ENCODE measurements around the gene CACNA2D1. TPM values are rescaled to one million over a fixed set of nuclear protein-coding genes. Genes with fewer than 3 reads are reported as not detected.
A peak's percentile ranks its signal among the peaks of the same experiment; 100 is the strongest.

CACNA2D1 gene
- total RNA-seq, 1 experiment from 2014 or later = 5.8 TPM

GRCh38 chr7:82268632-82269031 is 174.9 kb downstream of the CACNA2D1 start:
- in situ Hi-C loops (cut with HindIII; ENCODE audit: low pct_unique_long_range_greater_than_20kb, low sequenced_read_pairs) = no loop called here
- no peak for DNase-seq (ENCODE audit: low read depth)

GRCh38 chr7:82266081-82266480 is 177.5 kb downstream of the CACNA2D1 start:
- in situ Hi-C loops (cut with HindIII; ENCODE audit: low pct_unique_long_range_greater_than_20kb, low sequenced_read_pairs) = no loop called here
- no peak for DNase-seq (ENCODE audit: low read depth)

- in situ Hi-C loops (cut with HindIII; ENCODE audit: low pct_unique_long_range_greater_than_20kb, low sequenced_read_pairs) = no loop called here
- no peak for DNase-seq (ENCODE audit: low read depth)
These were observed 178.7 kb downstream of the CACNA2D1 start for GRCh38 chr7:82264783-82265305.

- in situ Hi-C loops (cut with HindIII; ENCODE audit: low pct_unique_long_range_greater_than_20kb, low sequenced_read_pairs) = no loop called here
- no peak for DNase-seq (ENCODE audit: low read depth)
These were observed 179.4 kb downstream of the CACNA2D1 start for GRCh38 chr7:82263920-82264782.

- no peak for DNase-seq (ENCODE audit: low read depth)
- in situ Hi-C loops (cut with HindIII; ENCODE audit: low pct_unique_long_range_greater_than_20kb, low sequenced_read_pairs) = no loop called here
These were observed 185.4 kb downstream of the CACNA2D1 start for GRCh38 chr7:82258181-82258580.

GRCh38 chr7:82257118-82257695 is 186.4 kb downstream of the CACNA2D1 start:
- in situ Hi-C loops (cut with HindIII; ENCODE audit: low pct_unique_long_range_greater_than_20kb, low sequenced_read_pairs) = no loop called here
- DNase-seq (ENCODE audit: low read depth) = no peak

- no peak for DNase-seq (ENCODE audit: low read depth)
- in situ Hi-C loops (cut with HindIII; ENCODE audit: low pct_unique_long_range_greater_than_20kb, low sequenced_read_pairs) = no loop called here
These were observed 187.9 kb downstream of the CACNA2D1 start for GRCh38 chr7:82255706-82256105.

- in situ Hi-C loops (cut with HindIII; ENCODE audit: low pct_unique_long_range_greater_than_20kb, low sequenced_read_pairs) = no loop called here
- no peak for DNase-seq (ENCODE audit: low read depth)
These were observed 193.0 kb downstream of the CACNA2D1 start for GRCh38 chr7:82250598-82250997.

- in situ Hi-C loops (cut with HindIII; ENCODE audit: low pct_unique_long_range_greater_than_20kb, low sequenced_read_pairs) = no loop called here
- DNase-seq (ENCODE audit: low read depth) = no peak
These were observed 193.6 kb downstream of the CACNA2D1 start for GRCh38 chr7:82249979-82250378.

- peak; percentile 4 for DNase-seq (ENCODE audit: low read depth)
- in situ Hi-C loops (cut with HindIII; ENCODE audit: low pct_unique_long_range_greater_than_20kb, low sequenced_read_pairs) = no loop called here
These were observed 195.7 kb downstream of the CACNA2D1 start for GRCh38 chr7:82247814-82248433.

- in situ Hi-C loops (cut with HindIII; ENCODE audit: low pct_unique_long_range_greater_than_20kb, low sequenced_read_pairs) = no loop called here
- DNase-seq (ENCODE audit: low read depth) = no peak
These were observed 198.5 kb downstream of the CACNA2D1 start for GRCh38 chr7:82244947-82245517.

- in situ Hi-C loops (cut with HindIII; ENCODE audit: low pct_unique_long_range_greater_than_20kb, low sequenced_read_pairs) = no loop called here
- DNase-seq (ENCODE audit: low read depth) = no peak
These were observed 202.2 kb downstream of the CACNA2D1 start for GRCh38 chr7:82241356-82241755.

GRCh38 chr7:82235713-82236112 is 207.9 kb downstream of the CACNA2D1 start:
- in situ Hi-C loops (cut with HindIII; ENCODE audit: low pct_unique_long_range_greater_than_20kb, low sequenced_read_pairs) = no loop called here
- DNase-seq (ENCODE audit: low read depth) = peak; percentile 29

- in situ Hi-C loops (cut with HindIII; ENCODE audit: low pct_unique_long_range_greater_than_20kb, low sequenced_read_pairs) = no loop called here
- peak; percentile 33 for DNase-seq (ENCODE audit: low read depth)
These were observed 209.0 kb downstream of the CACNA2D1 start for GRCh38 chr7:82234457-82235049.

- no peak for DNase-seq (ENCODE audit: low read depth)
- in situ Hi-C loops (cut with HindIII; ENCODE audit: low pct_unique_long_range_greater_than_20kb, low sequenced_read_pairs) = no loop called here
These were observed 212.6 kb downstream of the CACNA2D1 start for GRCh38 chr7:82230811-82231581.

- no peak for DNase-seq (ENCODE audit: low read depth)
- in situ Hi-C loops (cut with HindIII; ENCODE audit: low pct_unique_long_range_greater_than_20kb, low sequenced_read_pairs) = no loop called here
These were observed 214.4 kb downstream of the CACNA2D1 start for GRCh38 chr7:82229164-82229563.

GRCh38 chr7:82226191-82226590 is 217.4 kb downstream of the CACNA2D1 start:
- in situ Hi-C loops (cut with HindIII; ENCODE audit: low pct_unique_long_range_greater_than_20kb, low sequenced_read_pairs) = no loop called here
- no peak for DNase-seq (ENCODE audit: low read depth)

GRCh38 chr7:82224529-82224928 is 219.0 kb downstream of the CACNA2D1 start:
- no peak for DNase-seq (ENCODE audit: low read depth)
- in situ Hi-C loops (cut with HindIII; ENCODE audit: low pct_unique_long_range_greater_than_20kb, low sequenced_read_pairs) = no loop called here
